ENCODE measurements around the gene ARHGAP33. TPM values are rescaled to one million over a fixed set of nuclear protein-coding genes. Genes with fewer than 3 reads are reported as not detected.
A peak's percentile ranks its signal among the peaks of the same experiment; 100 is the strongest.

Gene ARHGAP33
- polyA plus RNA-seq, 1 of the 3 experiments (the other 2 are of a cell fraction) = 7.8 TPM

- Histone ChIP-seq H4K20me1 (ENCODE audit: insufficient read depth) (no peaks in the 10 kb centered on the region), H3K4me3 (ENCODE audit: low read depth in 2 of 2, low read length in 1 of 2) (no peak within 1 kb of the TSS), H3K4me1 (ENCODE audit: control insufficient read depth in 1 of 2, insufficient read depth in 2 of 2, low read depth in 1 of 2, low read length in 1 of 2) (no peaks in the 10 kb centered on the region), H3K9ac (no peak within 1 kb of the TSS), H3K9me2 (no peaks in the 10 kb centered on the region), H3K9me3 (no peaks in the 10 kb centered on the region), H2AFZ (ENCODE audit: low read depth) (no peak within 1 kb of the TSS), H3K79me2 (ENCODE audit: insufficient read depth) (no peaks in the 10 kb centered on the region), H3K36me3 (replicated peaks in 1 of 2; ENCODE audit: control insufficient read depth in 1 of 2, insufficient read depth in 2 of 2, low read length in 1 of 2) (no peaks in the 10 kb centered on the region), H3F3A (replicated peaks; ENCODE audit: insufficient read depth) (no peaks in the 10 kb centered on the region), H3K27ac (ENCODE audit: low read depth in 2 of 2, low read length in 1 of 2) (no peak within 1 kb of the TSS), H3K4me2 (no peak within 1 kb of the TSS), H3K27me3 (ENCODE audit: insufficient read depth) (peaks cover 11% of the 10 kb centered on the region; the same call in 1 of the 2 replicates)
- POLR2A ChIA-PET = no interaction called here
- no peak for TF ChIP-seq JUND (IDR thresholded peaks at IDR 0.05)
- no peak for TF ChIP-seq SIN3A (IDR thresholded peaks at IDR 0.05; ENCODE audit: borderline replicate concordance, low read depth, low read length)
- no peak for TF ChIP-seq MAX (IDR thresholded peaks at IDR 0.05; ENCODE audit: low read depth)
- no peak for TF ChIP-seq RXRA (IDR thresholded peaks at IDR 0.05; ENCODE audit: borderline replicate concordance, low read depth)
- no peak for TF ChIP-seq REST (IDR thresholded peaks at IDR 0.05; ENCODE audit: low read depth, low read length)
- no peak for TF ChIP-seq EZH2phosphoT487 (IDR thresholded peaks at IDR 0.05; ENCODE audit: borderline replicate concordance, low read depth)
- TF ChIP-seq TAF1 (IDR thresholded peaks at IDR 0.05; ENCODE audit: borderline replicate concordance, low read depth, low read length) = no peak
- TF ChIP-seq TEAD4 (IDR thresholded peaks at IDR 0.05; ENCODE audit: borderline replicate concordance, insufficient read depth) = no peak
- TF ChIP-seq YY1 (IDR thresholded peaks at IDR 0.05; ENCODE audit: low read depth) = no peak
- TF ChIP-seq TCF12 (IDR thresholded peaks at IDR 0.05) = no peak
- no peak for TF ChIP-seq RFX5 (IDR thresholded peaks at IDR 0.05; ENCODE audit: low read length)
- TF ChIP-seq RCOR1 (IDR thresholded peaks at IDR 0.05; ENCODE audit: low read length) = no peak
- no peak for TF ChIP-seq USF1 (IDR thresholded peaks at IDR 0.05; ENCODE audit: borderline replicate concordance, low read depth)
- TF ChIP-seq POLR2AphosphoS5 (IDR thresholded peaks at IDR 0.05; ENCODE audit: low read depth, low read length) = no peak
- CTCF ChIA-PET = interaction anchor here (0.7 kb wide), 1 partner anchor 11 kb away, joined by 3 read pairs; no protein-coding TSS in a partner anchor
- peak; percentile 27 for DNase-seq
- WGBS (ENCODE audit: low lambda C conversion rate) = 68% methylated on average over 15 of the region's 26 CpGs
These were observed 37.1 kb downstream of the ARHGAP33 start, which contains the start of gene PRODH2 for GRCh38 chr19:35812220-35813042. Gene PRODH2 (minus strand): TSS chr19:35812845. CDS start chr19:35812805, 40 bp downstream.
